C4-2B (cell line): ENCODE measurements around the gene NTRK3.

Experiments used
- H3K27ac ChIP-seq: fragments of 450-650 bp; 2 replicates; pipeline ENCODE4 v1.5.1; 2017
- ZFX ChIP-seq: fragments of 450-650 bp; IDR thresholded peaks from 2 replicates; pipeline ENCODE4 v1.6.1; 2017
- TF ChIP-seq, protein P1 (sequence below): fragments of 450-650 bp; conservative IDR thresholded peaks from 2 replicates; pipeline ENCODE4 v1.5.1; 2017; ENCODE audit warnings: mild to moderate bottlenecking

Gene NTRK3

DNA sequence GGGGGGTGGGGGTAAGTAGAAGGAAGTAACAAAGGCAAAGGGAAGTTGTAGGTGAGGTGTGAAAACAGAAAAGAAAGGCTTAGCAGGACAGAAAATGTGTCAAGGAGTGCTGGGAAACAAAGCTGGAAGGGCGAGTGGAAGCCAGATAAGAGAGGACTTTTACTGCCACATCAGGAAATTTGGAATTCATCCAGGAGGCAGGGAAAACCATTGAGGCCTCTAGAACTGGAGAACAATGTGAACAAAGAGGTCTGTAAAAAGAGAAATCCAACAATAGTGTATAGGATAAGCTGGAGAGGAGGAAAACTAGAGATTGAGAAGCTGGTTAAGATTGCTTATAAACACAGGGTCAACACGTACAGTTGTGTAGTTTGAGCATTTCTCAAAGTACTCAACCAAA is 116.6 kb downstream of the NTRK3 start:
- no peak overlapping the region for H3K27ac ChIP-seq
- TF ChIP-seq, protein P1, sequence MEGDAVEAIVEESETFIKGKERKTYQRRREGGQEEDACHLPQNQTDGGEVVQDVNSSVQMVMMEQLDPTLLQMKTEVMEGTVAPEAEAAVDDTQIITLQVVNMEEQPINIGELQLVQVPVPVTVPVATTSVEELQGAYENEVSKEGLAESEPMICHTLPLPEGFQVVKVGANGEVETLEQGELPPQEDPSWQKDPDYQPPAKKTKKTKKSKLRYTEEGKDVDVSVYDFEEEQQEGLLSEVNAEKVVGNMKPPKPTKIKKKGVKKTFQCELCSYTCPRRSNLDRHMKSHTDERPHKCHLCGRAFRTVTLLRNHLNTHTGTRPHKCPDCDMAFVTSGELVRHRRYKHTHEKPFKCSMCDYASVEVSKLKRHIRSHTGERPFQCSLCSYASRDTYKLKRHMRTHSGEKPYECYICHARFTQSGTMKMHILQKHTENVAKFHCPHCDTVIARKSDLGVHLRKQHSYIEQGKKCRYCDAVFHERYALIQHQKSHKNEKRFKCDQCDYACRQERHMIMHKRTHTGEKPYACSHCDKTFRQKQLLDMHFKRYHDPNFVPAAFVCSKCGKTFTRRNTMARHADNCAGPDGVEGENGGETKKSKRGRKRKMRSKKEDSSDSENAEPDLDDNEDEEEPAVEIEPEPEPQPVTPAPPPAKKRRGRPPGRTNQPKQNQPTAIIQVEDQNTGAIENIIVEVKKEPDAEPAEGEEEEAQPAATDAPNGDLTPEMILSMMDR: no peak
- TF ChIP-seq ZFX: no peak

- TF ChIP-seq, protein P1: no peak
- TF ChIP-seq ZFX: no peak
- H3K27ac ChIP-seq: no peak overlapping the region
Observed at GRCh38 chr15:88133795-88134194, 122.7 kb downstream of the NTRK3 start.

GRCh38 chr15:88132499-88132898 is 124.0 kb downstream of the NTRK3 start:
- no peak overlapping the region for H3K27ac ChIP-seq
- TF ChIP-seq ZFX: no peak
- TF ChIP-seq, protein P1: no peak

- no peak overlapping the region for H3K27ac ChIP-seq
- TF ChIP-seq, protein P1: no peak
- TF ChIP-seq ZFX: no peak
Observed at GRCh38 chr15:88131937-88132336, 124.6 kb downstream of the NTRK3 start.

DNA sequence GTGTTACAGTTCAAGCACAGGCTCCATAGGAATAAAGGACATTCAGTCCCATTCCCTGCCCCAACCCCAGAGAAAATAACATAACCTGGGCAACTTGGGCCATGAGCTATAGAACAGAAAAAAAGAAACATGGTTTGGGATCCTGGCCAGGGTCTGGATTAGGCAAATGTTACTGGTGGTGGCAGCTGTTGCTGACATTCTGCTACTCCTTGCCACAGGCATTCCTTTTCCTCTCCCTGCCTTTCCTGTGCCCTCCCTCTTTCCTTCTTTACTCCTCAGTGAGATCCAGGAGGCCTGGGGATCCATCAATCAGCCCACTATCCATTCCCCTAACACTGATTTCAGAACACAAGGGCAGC is 129.1 kb downstream of the NTRK3 start:
- TF ChIP-seq ZFX: no peak
- TF ChIP-seq, protein P1: no peak
- no peak overlapping the region for H3K27ac ChIP-seq

GRCh38 chr15:88126695-88127431 is 129.7 kb downstream of the NTRK3 start:
- TF ChIP-seq, protein P1: no peak
- no peak for TF ChIP-seq ZFX
- no peak overlapping the region for H3K27ac ChIP-seq

DNA sequence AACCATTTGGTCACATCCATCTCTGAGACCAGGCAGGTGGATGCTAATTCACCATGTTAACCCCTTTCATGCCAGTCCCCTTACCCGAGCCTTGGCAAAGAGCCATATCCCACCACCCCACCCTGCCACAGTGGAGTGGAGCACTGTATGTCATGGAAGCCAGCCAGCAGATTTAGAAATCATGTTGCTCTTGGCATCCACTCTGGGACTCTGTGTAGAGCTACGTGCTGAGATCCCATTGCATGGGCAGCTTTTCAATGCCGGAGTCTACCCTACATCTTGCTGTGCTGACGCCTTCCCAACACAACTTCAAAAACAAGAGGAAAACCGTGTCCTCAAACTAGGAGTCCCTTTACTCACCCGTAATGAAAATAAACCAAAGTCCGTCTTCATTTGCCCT is 131.0 kb downstream of the NTRK3 start:
- no peak for TF ChIP-seq ZFX
- TF ChIP-seq, protein P1: no peak
- no peak overlapping the region for H3K27ac ChIP-seq
